ENCODE data around the gene SLC27A1.
"Not testable (repeated sequence)": the region's sequence is repeated elsewhere in the genome, so short reads cannot be mapped to it uniquely, and the experiment has no call there.

SLC27A1 gene

GRCh38 chr19:17543986-17544385 is 73.7 kb downstream of the SLC27A1 start:
- in situ Hi-C loops (cut with MboI; ENCODE audit: low sequenced_read_pairs, unreplicated experiment) = no loop called here
- no peak for DNase-seq (ENCODE audit: low spot score)
- no peak for TF ChIP-seq CTCF (IDR thresholded peaks at IDR 0.05; ENCODE audit: borderline replicate concordance, control extremely low read depth, extremely low read depth, insufficient read depth, missing control alignments)

GRCh38 chr19:17544418-17544817 is 74.1 kb downstream of the SLC27A1 start:
- TF ChIP-seq CTCF (IDR thresholded peaks at IDR 0.05; ENCODE audit: borderline replicate concordance, control extremely low read depth, extremely low read depth, insufficient read depth, missing control alignments) = no peak
- in situ Hi-C loops (cut with MboI; ENCODE audit: low sequenced_read_pairs, unreplicated experiment) = no loop called here
- no peak for DNase-seq (ENCODE audit: low spot score)

DNA sequence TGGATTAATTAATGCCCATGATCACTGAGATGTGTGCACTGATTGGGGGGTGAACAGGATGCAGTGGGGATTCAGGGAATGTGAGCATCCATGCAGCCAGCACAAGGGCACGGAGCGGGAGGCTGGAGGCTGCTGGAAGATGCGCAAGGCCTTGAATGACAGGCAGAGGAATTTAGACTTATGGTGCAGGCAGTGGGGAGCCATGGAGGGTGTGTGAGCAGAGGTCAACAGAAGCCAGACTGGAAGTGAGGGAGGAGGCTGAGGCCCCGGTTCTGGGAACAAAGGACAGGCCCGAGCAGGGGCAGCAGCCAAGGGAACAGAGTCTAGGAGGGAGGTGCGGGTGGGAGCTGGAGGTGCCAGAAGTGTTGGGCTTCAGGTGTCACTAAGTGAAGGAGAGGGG is 77.8 kb downstream of the SLC27A1 start:
- no peak for DNase-seq (ENCODE audit: low spot score)
- in situ Hi-C loops (cut with MboI; ENCODE audit: low sequenced_read_pairs, unreplicated experiment) = no loop called here
- TF ChIP-seq CTCF (IDR thresholded peaks at IDR 0.05; ENCODE audit: borderline replicate concordance, control extremely low read depth, extremely low read depth, insufficient read depth, missing control alignments) = no peak

GRCh38 chr19:17549085-17549740 is 78.9 kb downstream of the SLC27A1 start:
- DNase-seq (ENCODE audit: low spot score) = no peak
- in situ Hi-C loops (cut with MboI; ENCODE audit: low sequenced_read_pairs, unreplicated experiment) = no loop called here

DNA sequence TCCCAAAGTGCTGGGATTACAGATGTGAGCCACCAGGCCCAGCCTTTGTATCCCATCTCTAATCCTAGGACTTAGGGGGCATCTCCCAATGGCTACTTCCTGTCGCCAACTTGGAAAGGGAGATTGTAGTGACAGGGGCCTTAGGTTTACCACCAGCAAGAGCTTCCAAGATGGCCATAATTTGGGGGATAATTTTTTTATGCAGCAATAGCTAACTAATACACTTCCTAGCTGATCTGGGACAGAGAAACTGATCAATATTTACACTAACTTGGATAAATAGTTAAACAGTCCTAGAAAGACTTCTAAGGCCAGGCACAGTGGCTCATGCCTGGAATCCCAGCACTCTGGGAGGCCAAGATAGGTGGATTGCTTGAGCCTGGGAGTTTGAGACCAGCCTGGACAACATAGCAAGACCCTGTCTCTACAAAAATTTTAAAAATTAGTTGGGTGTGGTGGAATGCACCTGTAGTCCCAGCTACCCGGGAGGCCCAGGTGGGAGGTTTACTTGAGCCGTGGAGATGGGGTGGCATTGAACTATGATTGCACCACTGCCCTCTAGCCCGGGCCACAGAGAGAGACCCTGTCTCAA is 79.8 kb downstream of the SLC27A1 start:
- in situ Hi-C loops (cut with MboI; ENCODE audit: low sequenced_read_pairs, unreplicated experiment) = no loop called here
- TF ChIP-seq CTCF (IDR thresholded peaks at IDR 0.05; ENCODE audit: borderline replicate concordance, control extremely low read depth, extremely low read depth, insufficient read depth, missing control alignments) = no peak

More at GRCh38 chr19:17549085-17549740, 78.9 kb downstream of the SLC27A1 start:
- TF ChIP-seq CTCF (IDR thresholded peaks at IDR 0.05; ENCODE audit: borderline replicate concordance, control extremely low read depth, extremely low read depth, insufficient read depth, missing control alignments) = no peak

DNA sequence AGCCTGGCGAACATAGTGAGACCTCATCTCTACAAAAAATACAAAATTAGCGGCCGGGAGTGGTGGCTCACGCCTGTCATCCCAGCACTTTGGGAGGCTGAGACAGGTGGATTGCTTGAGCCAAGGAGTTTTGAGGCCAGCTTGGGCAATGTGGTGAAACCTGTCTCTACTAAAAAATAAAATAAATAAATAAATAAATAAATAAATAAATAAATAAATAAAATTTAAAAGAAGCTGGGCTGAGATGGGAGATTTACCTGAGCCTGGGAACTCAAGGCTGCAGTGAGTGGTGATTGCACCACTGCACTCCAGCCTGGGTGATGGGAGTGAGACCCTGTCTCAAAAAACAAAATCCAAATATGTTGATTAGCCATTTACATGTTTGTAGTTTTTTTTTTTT is 82.4 kb downstream of the SLC27A1 start:
- in situ Hi-C loops (cut with MboI; ENCODE audit: low sequenced_read_pairs, unreplicated experiment); DNase-seq (ENCODE audit: low spot score): not testable (repeated sequence)

More for the DNA sequence above, 79.8 kb downstream of the SLC27A1 start:
- DNase-seq (ENCODE audit: low spot score) = no peak

DNA sequence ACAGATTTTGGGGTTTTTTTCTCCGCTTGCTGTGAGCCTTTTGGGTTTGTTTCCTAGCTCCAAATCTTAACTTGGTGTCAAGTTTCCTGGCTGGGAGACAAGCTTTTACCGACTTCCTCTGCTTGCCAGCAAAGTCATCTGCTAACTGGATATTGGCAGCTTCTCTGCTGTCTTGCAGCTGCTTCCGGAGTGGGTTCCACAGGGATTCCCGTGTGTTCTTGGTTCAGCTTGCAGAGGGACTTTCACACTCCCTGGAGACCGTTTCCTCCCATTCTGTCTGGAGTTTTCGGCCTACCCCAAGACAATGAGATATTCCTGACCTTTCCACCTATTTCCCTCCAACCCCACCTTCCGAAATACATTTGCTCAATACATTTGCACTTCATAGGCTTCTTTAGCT is 82.9 kb downstream of the SLC27A1 start:
- in situ Hi-C loops (cut with MboI; ENCODE audit: low sequenced_read_pairs, unreplicated experiment) = no loop called here
- no peak for TF ChIP-seq CTCF (IDR thresholded peaks at IDR 0.05; ENCODE audit: borderline replicate concordance, control extremely low read depth, extremely low read depth, insufficient read depth, missing control alignments)
- no peak for DNase-seq (ENCODE audit: low spot score)
